C1 segment of cervical spinal cord (tissue), 14 donors: Measurements from ENCODE around the gene STXBP6.

Experiments
- DNase-seq, 14 donors: peaks; one replicate each; lab custom pipeline; 2025; lab: John Stamatoyannopoulos, UW

The STXBP6 gene

GRCh38 chr14:24915958-24916595, 133.9 kb downstream of the STXBP6 start:
- no peak for DNase-seq

GRCh38 chr14:24915403-24915921, 134.5 kb downstream of the STXBP6 start:
- no peak for DNase-seq

- no peak for DNase-seq
These were observed 136.2 kb downstream of the STXBP6 start for GRCh38 chr14:24913746-24914145.

GRCh38 chr14:24913021-24913420, 136.9 kb downstream of the STXBP6 start:
- DNase-seq, result no peak

- DNase-seq, result no peak
These were observed 138.4 kb downstream of the STXBP6 start for GRCh38 chr14:24911324-24912109.

- no peak for DNase-seq
These were observed 139.4 kb downstream of the STXBP6 start for GRCh38 chr14:24910408-24910986.

GRCh38 chr14:24909523-24910302, 140.2 kb downstream of the STXBP6 start:
- DNase-seq, result no peak

- DNase-seq, result peak in 2 of 14 donors; percentile 25 to 31
These were observed 141.2 kb downstream of the STXBP6 start for GRCh38 chr14:24908592-24909236.

- DNase-seq, result no peak
These were observed 145.4 kb downstream of the STXBP6 start for GRCh38 chr14:24904533-24904932.

GRCh38 chr14:24903337-24903736, 146.6 kb downstream of the STXBP6 start:
- DNase-seq, result no peak

- no peak for DNase-seq
These were observed 149.5 kb downstream of the STXBP6 start for GRCh38 chr14:24900269-24901100.

- no peak for DNase-seq
These were observed 152.2 kb downstream of the STXBP6 start for GRCh38 chr14:24897793-24898192.

- no peak for DNase-seq
These were observed 154.3 kb downstream of the STXBP6 start for GRCh38 chr14:24895622-24896021.

- DNase-seq, result no peak
These were observed 154.7 kb downstream of the STXBP6 start for GRCh38 chr14:24895243-24895583.

- DNase-seq, result no peak
These were observed 155.2 kb downstream of the STXBP6 start for GRCh38 chr14:24894583-24895242.

- no peak for DNase-seq
These were observed 157.4 kb downstream of the STXBP6 start for GRCh38 chr14:24892497-24893051.

- no peak for DNase-seq
These were observed 157.9 kb downstream of the STXBP6 start for GRCh38 chr14:24891987-24892496.

GRCh38 chr14:24890716-24891115, 159.2 kb downstream of the STXBP6 start:
- no peak for DNase-seq

- DNase-seq, result no peak
These were observed 160.1 kb downstream of the STXBP6 start for GRCh38 chr14:24889843-24890242.
